Activated CD8-positive, alpha-beta memory T cell treated with anti-CD3 and anti-CD28 coated beads, Interleukin-2, amount 50 U/mL, for 24 hours (primary cell): ENCODE measurements around the gene TRIM66.

Experiments
- DNase-seq: peaks from one replicate; pipeline ENCODE4 v3.0.0-alpha.2; 2020; ENCODE audit errors: extremely low read depth

The TRIM66 gene

DNA sequence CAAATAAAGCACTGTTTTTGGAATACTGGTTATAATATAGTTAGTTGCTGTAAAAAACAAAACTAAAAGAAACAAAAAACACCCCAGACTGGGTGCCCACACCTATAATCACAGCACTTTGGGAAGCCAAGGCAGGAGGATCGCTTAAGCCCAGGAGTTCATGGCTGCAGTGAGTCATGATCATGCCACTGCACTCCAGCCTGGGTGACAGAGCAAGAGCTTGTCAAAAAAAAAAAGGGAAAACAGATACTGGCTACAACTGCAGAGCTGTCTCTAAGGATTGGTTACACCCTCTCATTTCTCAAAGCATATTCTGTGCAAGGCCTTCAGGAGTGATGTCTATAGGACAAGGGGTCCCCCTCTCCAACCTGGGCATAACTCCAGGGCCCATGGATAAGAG, 73.8 kb downstream of the TRIM66 start:
- no peak for DNase-seq

DNA sequence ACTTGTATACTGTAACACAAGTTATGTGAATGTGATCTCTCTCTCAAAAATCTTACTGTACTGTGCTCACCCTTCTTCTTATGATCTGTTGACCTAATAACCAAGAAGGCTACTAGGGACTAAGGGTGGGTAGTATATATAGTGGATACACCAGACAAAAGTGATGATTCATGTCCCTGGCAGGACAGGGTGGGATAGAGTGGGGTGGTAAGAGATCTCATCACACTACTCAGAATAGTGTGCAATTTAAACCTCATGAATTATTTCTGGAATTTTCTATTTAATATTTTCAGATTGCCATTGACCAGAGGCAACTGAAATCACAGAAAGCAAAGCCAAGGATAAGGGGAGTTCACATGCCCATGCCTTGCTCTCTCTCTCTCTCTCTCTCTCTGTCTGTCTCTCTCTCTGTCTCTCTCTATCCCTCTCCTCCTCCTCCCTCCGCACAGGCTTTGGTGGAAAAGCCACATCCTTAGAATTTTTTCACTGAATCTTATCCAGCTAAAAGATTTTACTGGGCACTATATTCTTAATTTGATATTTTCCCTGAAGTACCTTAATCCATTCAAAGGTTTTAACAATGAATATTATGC, 76.4 kb downstream of the TRIM66 start:
- DNase-seq = no peak

DNA sequence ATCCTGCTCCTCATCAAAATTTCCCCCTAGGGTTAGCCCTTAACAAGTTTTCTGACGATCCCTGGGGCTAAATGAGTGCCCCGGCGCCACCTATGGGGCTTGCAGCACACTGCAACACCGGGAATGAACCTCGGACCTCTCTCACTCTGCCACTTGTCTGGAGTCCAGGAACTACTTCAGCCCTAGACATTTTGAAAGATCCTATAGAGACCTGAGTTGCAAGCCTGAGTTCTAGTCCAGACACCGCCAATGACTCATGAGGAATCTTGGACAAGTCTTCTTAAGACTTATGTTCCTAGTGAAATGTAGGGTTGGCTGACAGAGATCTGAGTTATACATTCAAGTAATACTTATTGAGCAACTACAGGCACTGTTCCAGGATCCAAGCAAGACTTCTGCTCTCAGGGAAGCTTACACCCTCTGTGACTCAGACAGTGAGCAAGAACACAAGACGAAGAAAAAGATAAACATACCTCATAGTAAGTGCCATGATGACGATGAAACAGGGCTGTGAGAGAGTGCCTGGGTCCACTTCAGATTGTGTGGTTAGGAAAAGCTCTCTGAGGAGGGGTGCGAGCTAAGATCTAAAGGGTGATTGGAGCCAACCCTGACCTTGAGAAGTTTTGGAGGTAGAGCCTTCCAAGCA, 78.3 kb downstream of the TRIM66 start:
- DNase-seq = no peak

DNA sequence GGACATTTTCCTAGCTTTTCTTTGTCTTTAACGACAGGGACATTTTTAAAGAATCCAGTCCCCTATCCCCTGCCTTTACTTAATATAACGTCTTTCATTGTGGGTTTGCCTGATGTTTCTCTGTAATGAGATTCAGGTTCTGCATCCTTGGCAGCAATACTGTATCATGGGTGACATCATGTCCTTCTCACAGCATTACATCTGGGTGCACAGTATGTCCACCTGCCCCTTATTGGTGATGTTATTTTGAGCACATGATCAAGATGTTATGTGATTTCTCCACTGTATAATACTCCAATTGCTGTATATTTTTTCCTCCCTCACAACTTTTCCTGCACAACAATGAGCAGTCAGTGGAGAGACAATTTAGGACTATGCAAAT, 78.8 kb downstream of the TRIM66 start:
- DNase-seq = no peak

DNA sequence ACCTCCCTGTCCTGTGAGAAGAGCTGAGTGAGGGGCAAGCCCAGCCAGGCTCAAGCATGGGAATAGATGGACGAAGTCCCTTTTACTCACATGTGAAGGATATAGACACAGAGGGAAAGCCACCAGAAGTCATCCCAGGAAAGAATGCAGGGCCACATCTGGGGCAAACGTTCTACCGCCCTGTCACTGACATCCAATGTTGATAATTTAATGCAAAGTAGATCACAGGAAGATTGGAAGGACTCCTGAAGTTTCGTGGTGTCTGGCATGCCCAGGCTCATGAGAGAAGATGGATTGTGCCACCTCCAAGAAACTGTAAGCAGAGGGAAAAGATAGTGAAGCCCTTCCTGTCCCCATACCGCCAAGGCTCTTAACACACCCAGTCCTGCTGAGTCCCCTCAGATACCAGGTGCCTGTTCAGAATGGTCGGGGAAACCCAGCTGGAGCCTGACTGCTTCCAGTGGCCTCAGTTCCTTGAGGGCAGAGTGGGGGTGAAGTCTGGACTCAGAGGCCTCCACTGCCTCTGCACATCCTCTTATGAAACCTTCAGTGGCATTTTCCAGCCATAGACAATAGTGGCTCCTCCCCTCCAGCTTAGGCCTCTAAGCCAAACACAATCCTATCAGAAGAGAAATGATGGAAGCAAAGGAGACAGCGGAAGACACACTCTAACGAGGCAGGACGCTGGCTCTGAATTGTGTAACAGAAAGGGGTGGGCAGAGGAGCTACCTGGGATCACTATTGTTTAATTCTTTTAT, 80.9 kb downstream of the TRIM66 start:
- no peak for DNase-seq

DNA sequence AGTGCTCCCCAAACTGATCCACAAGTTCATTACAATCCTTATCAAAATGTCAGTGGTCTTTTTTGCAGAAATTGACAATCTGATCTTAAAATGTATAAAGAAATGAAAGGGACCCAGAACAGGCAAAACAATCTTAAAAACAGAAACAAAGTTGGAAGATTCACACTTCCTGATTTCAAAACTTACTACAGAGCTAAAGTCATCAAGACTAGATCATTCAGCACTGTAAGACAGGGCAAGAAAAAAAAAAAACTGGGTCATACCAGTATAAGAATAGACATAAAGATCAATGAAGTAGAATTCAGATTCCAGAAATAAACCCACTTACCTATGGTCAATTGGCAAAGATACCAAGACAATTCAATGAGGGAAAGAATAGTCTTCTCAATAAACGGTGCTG, 84.0 kb downstream of the TRIM66 start:
- no peak for DNase-seq

DNA sequence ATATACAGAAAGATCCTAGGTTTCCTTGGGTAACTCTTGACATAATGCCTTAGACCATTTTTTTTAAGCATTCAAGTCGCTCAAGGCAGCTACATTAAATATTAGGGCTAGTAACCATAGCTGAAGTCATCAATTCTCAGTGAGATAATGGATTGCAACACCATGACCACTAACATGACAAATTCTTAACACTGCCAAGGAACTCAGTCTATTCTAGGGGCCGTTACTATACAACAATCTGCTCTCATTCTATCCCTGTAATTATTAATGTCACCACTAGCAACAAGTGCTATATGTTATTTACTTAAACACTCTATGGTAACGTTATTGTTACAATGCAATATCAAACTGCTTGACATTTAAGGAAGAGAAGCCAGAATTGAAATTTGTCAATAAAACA, 85.3 kb downstream of the TRIM66 start:
- DNase-seq = no peak

DNA sequence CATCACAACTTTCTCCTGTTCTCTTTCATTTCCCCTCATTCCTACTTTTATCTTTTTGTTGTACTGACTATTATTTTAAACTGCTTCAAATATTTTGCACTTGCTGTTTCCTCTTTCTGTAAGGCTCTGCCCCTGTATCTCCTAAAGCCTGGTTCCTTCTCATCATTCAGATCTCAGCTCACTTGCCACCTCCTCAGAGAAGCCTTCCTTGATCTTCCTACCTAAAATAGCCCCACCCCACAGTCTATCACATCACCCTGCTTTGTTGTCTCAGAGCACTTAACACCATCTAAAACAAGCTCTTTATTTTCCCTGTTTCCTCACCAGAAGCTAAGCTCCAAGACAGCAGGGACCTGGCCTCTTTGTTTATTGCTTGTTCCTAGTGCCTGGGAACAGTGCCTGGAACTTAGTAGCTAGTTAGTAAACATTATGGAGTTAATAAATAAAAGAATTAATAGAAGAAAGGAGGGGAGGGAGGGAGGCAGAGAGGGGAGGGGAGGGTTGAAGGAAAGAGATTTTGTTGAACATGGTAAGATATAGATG, 85.9 kb downstream of the TRIM66 start:
- DNase-seq = no peak

DNA sequence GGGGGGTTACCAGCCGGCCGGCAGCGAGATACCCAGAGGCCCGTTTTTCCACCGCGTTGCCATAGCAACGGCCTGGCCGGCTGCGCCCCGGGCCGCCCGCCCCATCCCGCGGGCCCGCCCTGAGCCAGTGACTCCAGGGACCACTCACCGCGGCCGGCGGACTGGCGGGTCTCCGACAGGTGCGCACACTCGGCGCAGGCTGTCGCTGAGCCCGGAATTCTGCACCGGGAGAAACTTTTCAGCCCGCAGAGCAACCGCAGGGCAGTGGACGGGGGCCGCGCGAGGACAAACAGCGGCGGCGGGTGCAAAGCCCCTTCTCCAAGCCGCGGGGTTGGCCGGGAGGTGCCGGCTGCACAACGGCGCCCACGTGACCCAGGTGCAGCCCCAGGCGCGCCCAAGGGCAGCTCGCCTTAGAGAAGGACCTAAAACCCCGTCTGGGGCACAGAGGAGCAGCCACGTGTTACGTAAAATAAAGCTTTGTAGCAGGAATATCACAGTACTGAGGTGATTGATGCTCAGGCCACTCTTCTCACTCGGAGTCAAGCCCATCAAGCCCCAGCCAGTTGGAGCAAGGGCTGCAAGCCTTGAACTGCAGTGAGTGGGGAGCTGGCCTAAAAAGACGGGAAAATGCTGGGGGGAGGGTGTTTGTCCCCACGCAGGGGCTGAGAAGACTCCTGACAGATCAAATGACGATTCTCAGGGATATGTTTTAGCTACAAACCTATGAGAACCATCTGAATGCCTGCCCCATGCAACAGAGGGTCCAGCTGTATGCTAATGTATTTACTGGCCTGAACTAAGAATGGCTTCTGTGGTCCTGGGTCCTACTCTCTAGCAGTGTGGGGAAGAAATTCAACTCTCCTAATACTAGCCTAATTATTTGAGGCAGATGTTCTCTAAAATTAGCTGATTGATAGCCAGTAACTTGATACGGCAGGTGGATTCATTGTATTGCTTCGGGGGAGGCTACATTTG, 88.2 kb downstream of the TRIM66 start, which contains the start of gene STK33:
TSS of gene STK33 (minus strand) at position 294 of the 975 bp plus-strand sequence. CDS start 119,323 bp downstream, outside the sequence.
- DNase-seq = no peak

DNA sequence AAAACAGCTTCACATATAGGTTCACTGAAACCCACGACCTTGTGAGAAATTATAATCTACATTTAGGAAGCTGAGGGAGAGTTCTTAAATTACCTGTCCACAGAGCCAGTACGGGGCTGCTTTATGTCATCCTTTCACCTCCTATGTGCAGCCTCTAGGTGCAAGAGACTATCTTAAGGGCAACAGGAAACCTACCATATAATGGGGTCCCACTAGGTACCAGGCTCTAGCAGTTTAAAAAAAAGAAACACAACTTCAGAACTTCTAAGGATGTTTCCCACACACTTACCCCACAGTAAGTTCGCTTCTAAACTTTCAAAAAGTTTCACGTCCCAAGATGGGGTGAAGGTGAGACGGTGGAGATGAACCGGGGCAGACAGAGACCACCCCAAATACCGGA, 89.0 kb downstream of the TRIM66 start:
- DNase-seq = no peak

DNA sequence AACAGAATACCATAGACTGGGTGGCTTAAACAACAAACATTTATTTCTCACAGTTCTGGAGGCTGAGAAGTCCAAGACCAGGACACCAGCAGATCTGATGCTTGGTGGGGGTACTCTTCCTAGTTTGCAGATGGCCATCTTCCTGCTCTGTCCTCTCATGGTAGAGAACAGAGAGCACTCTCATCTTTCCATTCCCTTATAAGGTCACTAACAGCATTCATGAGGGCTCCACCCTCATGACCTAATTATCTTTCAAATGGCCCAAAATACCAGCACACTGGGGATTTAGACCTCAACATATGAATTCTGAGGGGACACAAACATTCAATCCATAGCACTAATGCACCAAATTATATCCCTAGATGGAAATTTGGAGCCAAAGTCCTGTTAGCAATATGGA, 94.5 kb downstream of the TRIM66 start:
- DNase-seq = no peak

DNA sequence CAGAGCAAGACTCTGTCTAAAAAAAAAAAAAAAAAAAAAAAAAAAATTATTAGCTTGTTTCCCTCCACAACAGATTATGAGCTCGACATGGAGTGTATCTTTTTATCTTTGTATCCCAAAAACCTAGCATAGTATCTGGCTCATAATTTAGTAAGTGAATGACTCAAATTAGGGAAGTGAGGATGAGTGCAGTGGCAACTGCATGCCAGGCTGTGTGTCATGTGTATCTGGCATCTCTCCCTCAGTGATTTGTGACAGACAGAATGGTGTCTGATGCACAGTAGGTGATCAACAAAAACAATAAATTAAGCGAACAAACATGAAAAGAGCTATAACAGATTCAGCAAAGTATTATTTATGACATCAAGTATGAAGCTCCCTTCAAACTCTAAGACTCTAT, 95.7 kb downstream of the TRIM66 start:
- no peak for DNase-seq

DNA sequence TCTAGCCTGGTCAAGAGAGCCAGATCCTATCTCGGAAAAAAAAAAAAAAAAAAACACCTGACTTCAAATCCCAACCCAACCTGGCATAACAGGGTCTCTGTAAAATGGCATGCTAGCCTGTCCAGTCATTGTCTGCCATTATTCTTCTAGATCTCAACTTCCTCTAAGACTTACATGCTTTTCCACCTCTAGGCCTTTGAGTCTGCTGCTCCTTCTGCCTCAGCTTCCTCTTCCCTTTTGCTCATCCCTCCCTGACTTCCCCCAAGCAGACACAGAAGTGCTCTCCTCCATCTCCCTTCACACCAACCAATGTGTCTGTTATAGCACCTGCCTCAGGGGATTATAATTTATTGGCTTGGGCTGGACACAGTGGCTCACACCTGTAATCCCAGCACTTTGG, 96.3 kb downstream of the TRIM66 start:
- DNase-seq = no peak

DNA sequence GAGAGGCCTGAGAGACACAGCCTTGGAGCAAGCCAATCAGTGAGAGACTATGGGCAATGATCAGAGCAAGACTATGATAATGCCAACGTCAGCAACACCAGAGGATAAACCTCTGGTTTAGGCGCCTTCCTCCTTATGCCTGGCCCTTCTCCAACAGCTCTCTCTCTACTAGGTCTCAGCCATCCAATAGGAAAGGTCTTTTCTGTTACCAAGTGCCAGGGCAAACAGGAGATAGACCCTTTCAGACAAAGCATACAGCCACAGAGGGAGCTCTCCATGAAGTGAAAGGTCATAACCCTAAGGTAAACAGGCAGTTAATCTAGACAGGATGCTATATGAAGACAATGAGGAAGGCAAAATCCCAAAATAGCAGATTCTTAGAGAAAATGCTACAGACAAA, 98.0 kb downstream of the TRIM66 start:
- DNase-seq = no peak

DNA sequence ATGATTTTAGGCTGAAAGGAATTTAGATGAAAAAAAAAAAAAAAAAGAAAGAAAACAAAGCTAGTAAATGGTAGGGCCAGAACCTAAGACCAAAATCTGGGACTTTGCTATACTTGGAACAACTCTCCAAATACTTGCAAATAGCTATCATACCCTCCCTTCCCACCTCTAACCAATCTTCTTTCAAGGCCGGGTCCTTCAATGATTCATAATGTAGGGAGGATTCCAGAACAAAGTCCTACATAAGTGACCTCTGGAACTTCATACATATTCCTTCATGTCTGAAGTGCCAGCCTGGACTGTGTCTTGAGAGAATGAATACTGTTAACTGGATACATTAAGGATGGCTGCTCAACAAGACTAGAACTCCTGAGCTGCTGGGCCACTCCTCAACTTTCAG, 98.4 kb downstream of the TRIM66 start:
- no peak for DNase-seq

DNA sequence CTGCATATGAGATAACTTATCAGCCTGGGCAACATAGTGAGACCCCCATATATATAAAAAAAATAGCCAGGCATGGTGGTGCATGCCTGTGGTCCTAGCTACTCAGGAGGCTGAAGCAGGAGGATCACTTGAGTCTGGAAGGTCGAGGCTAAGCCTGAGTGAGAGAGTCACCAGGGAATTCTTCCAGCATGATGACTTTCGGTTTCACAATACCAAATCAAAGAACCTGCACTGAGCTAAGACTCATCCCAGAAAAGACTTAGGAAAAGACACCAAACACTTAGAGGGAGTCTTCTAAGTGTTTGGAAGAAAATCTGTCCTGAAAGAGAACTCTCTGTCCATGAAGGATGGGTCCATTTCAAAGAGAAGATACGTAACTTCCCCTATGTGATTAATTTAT, 101.2 kb downstream of the TRIM66 start:
- no peak for DNase-seq

DNA sequence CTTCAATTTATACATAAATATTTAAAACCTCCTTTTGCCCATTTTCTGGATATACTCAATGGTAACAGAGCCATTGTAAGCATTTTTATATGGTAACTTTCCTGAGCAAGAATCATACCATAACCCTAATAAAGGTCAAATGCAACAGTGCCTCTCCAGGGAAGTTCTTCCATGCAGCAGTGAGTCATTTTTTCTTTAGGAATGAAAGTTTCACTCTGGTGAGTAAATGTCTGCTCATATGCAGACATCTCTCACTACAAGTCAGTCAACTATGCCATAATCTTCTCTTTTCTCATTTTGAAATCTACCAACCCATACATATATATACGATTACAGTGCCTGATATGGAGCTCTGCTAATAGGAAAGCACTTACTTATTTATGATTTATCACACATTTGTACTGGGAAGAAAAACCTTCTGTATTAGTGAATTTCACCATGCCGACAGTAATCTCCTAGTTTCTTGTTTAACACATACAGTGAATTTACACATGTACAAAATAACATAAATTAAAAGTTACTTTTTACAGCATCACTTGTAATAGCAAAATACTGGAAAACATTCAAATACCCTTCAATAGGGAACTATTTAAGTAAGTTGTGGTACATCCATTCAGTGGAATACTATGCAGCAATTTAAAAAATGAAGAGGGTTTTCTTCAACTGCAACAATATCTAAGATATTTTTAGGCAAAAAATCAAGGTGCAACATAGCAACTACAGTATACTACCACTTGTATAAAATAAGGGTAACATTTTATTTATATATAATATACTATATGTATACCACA, 104.5 kb downstream of the TRIM66 start:
- no peak for DNase-seq

DNA sequence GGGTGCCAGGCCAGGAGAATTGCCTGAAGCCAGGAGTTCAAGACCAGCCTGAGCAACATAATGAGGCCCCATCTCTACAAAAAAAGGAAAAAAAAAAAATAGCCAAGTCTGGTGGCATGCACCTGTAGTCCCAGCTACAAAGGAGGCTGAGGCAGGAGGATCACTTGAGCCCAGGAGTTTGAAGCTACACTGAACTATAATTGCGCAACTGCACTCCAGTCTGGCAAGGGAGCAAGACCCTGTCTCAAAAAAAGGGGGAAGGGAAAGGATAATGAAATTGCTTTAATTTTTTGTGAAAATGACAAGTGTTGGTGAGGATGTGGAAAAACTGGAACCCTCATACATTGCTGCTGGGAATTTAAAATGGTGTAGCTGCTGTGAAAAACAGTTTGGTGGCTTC, 107.7 kb downstream of the TRIM66 start:
- DNase-seq = no peak

DNA sequence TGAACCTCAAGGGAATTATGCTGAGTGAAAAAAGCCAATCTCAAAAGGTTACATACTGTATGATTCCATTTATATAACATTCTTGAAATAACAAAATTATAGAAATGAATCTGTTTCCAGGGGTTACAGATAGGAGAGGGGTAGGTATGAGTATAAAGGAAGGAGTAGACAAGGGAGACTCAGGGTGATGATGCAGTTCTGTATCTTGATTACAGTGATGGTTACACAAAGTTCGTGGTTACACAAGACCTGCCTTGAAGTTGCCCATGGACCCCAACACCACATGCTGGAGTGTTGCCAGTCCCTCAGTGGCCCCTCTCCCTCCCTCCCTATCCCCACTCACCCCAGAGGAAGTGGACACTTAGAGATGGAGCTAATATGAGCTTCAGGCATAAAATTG, 108.7 kb downstream of the TRIM66 start:
- no peak for DNase-seq

DNA sequence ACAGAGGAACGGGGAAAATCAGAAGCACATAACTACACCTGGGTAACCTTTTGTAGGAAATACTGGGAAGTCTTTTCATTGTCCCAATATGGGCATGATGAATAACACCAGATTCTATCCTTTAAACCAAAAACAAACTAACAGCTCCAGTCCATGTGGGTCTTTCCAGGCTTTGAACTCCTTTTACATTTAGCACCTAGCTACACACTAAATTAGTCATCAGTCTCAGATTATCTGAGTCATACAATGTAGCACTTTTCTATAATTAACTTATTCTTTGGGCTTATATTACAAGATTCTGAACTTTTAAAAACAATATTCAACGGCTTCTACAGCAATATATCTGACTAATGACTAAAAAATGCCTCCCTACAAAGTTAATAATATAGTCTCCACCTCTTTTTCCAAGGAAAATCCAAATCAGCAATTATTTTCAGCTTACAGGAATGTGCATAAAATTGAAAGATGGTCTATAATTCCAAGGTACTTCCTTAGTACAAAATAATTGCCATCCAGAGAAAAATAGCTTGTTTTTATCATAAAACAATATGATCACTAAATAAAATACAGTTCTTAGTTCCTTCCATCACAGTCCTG, 114.8 kb downstream of the TRIM66 start:
- no peak for DNase-seq
